GM21619 (cell line): ENCODE data around the gene BFSP2.
A peak's percentile ranks its signal among the peaks of the same experiment; 100 is the strongest.

ENCODE experiments used
- ATAC-seq: cut with Tn5 transposase; IDR thresholded peaks from one replicate; pipeline ENCODE4 v1.9.1; 2021; ENCODE audit not compliant: unreplicated experiment

The BFSP2 gene

GRCh38 chr3:133413161-133414020, 13.5 kb downstream of the BFSP2 start:
- ATAC-seq: no peak

- ATAC-seq: no peak
These were observed 14.2 kb downstream of the BFSP2 start for GRCh38 chr3:133414021-133414392.

GRCh38 chr3:133418361-133418760, 18.5 kb downstream of the BFSP2 start:
- no peak for ATAC-seq

- ATAC-seq: no peak
These were observed 19.5 kb downstream of the BFSP2 start for GRCh38 chr3:133419151-133419909.

- ATAC-seq: peak; percentile 54
These were observed 25.3 kb downstream of the BFSP2 start for GRCh38 chr3:133424937-133425869.

GRCh38 chr3:133425898-133426297, 26.0 kb downstream of the BFSP2 start:
- ATAC-seq: no peak

- no peak for ATAC-seq
These were observed 26.9 kb downstream of the BFSP2 start for GRCh38 chr3:133426721-133427120.

GRCh38 chr3:133428552-133428951, 28.7 kb downstream of the BFSP2 start:
- ATAC-seq: no peak

- no peak for ATAC-seq
These were observed 29.2 kb downstream of the BFSP2 start for GRCh38 chr3:133429063-133429462.

- no peak for ATAC-seq
These were observed 39.7 kb downstream of the BFSP2 start for GRCh38 chr3:133439563-133439962.

GRCh38 chr3:133440652-133441051, 40.8 kb downstream of the BFSP2 start:
- no peak for ATAC-seq

GRCh38 chr3:133441867-133442270, 42.0 kb downstream of the BFSP2 start:
- ATAC-seq: peak; percentile 78

GRCh38 chr3:133442518-133442917, 42.7 kb downstream of the BFSP2 start:
- no peak for ATAC-seq

GRCh38 chr3:133443649-133444422, 44.0 kb downstream of the BFSP2 start:
- no peak for ATAC-seq

- no peak for ATAC-seq
These were observed 44.5 kb downstream of the BFSP2 start for GRCh38 chr3:133444423-133444774.

- ATAC-seq: no peak
These were observed 45.3 kb downstream of the BFSP2 start for GRCh38 chr3:133445108-133445507.

- peak; percentile 30 for ATAC-seq
These were observed 48.1 kb downstream of the BFSP2 start for GRCh38 chr3:133447750-133448477.

- ATAC-seq: peak; percentile 87
These were observed 48.7 kb downstream of the BFSP2 start for GRCh38 chr3:133448478-133449122.

GRCh38 chr3:133451309-133451708, 51.5 kb downstream of the BFSP2 start:
- no peak for ATAC-seq
